Fibroblast of lung (primary cell): ENCODE data around the gene ALDH1A2. TPM values are rescaled to one million over a fixed set of nuclear protein-coding genes. Genes with fewer than 3 reads are reported as not detected.

ENCODE experiments used
- DNase-seq, 2 donors: peaks; one replicate each; pipeline versions ENCODE4 v3.0.0 to v3.0.0-alpha.2; 2010; ENCODE audit warnings: low read depth in 2 of 2
- H2AFZ ChIP-seq: 2 replicates; pipeline ENCODE4 v1.5.1; 2012; ENCODE audit warnings: low read length, control low read depth, inconsistent platforms
- H3K27ac ChIP-seq: 2 replicates; pipeline ENCODE4 v1.5.1; 2011; ENCODE audit warnings: low read length, control low read depth; ENCODE audit not compliant: insufficient read depth
- H3K27me3 ChIP-seq: 2 replicates; pipeline ENCODE4 v1.5.1; 2011; ENCODE audit warnings: mild to moderate bottlenecking, low read length; ENCODE audit not compliant: control insufficient read depth, insufficient read depth
- H3K36me3 ChIP-seq: 2 replicates; pipeline ENCODE4 v1.5.1; 2011; ENCODE audit warnings: low read length; ENCODE audit not compliant: control insufficient read depth, insufficient read depth
- H3K4me1 ChIP-seq: 2 replicates; pipeline ENCODE4 v1.5.1; 2011; ENCODE audit warnings: low read length; ENCODE audit not compliant: control insufficient read depth, insufficient read depth; ENCODE audit errors: extremely low read depth
- H3K4me2 ChIP-seq: 2 replicates; pipeline ENCODE4 v1.5.1; 2011; ENCODE audit warnings: low read length, control low read depth; ENCODE audit not compliant: insufficient read depth; ENCODE audit errors: extremely low read depth
- H3K4me3 ChIP-seq, 4 experiments: fragments of 200-600 bp in 1 of 4; sonication (generic) in 1 of 4; replicated peaks in 1 of 4; 2 replicates each; pipeline ENCODE4 v1.5.1; 2011 to 2016; ENCODE audit warnings: low read length in 4 of 4, low read depth in 3 of 4, mild to moderate bottlenecking in 3 of 4, control low read depth in 2 of 4, inconsistent platforms in 1 of 4, mixed read lengths in 1 of 4; ENCODE audit not compliant: insufficient read depth in 1 of 4; ENCODE audit errors: control extremely low read depth in 1 of 4
- H3K79me2 ChIP-seq: 2 replicates; pipeline ENCODE4 v1.5.1; 2012; ENCODE audit warnings: mild to moderate bottlenecking, low read length, inconsistent platforms; ENCODE audit not compliant: control insufficient read depth, insufficient read depth
- H3K9ac ChIP-seq: 2 replicates; pipeline ENCODE4 v1.5.1; 2011; ENCODE audit warnings: mild to moderate bottlenecking, low read length, control low read depth; ENCODE audit not compliant: insufficient read depth
- H3K9me3 ChIP-seq: 2 replicates; pipeline ENCODE4 v1.5.1; 2012; ENCODE audit warnings: low read depth, low read length; ENCODE audit not compliant: control insufficient read depth, insufficient read depth
- H4K20me1 ChIP-seq: 2 replicates; pipeline ENCODE4 v1.5.1; 2011; ENCODE audit warnings: low read length; ENCODE audit not compliant: control insufficient read depth, insufficient read depth; ENCODE audit errors: extremely low read depth
- CTCF ChIP-seq, 2 donors: IDR thresholded peaks in 1 of 2; conservative IDR thresholded peaks in 1 of 2; 1 replicate in 1 of 2; 2 replicates in 1 of 2; pipeline ENCODE4 v1.5.1; 2011 to 2012; ENCODE audit warnings: low read length in 2 of 2, control low read depth in 1 of 2, inconsistent platforms in 1 of 2, low read depth in 1 of 2, mild to moderate bottlenecking in 1 of 2
- EZH2 ChIP-seq: IDR thresholded peaks from 2 replicates; pipeline ENCODE4 v1.5.1; 2012; ENCODE audit warnings: low read length, control low read depth, mild to moderate bottlenecking; ENCODE audit errors: missing control alignments
- polyA plus RNA-seq, 2 donors: library from polyadenylated mRNA; depleted of rRNA in 1 of 2; stranded (reverse) in 1 of 2; unstranded in 1 of 2; fragments of >200 nt; gene quantifications; 2 replicates each; pipeline ENCODE4 v1.2.1, GENCODE V29; 2011 to 2012; ENCODE audit warnings: missing spikeins in 1 of 2
- total RNA-seq: library from RNA; depleted of rRNA; stranded (reverse); fragments of >200 nt; gene quantifications from 2 replicates; pipeline ENCODE4 v1.2.1, GENCODE V29; 2014

The ALDH1A2 gene
- total and polyA plus RNA-seq, 2 donors (not counting 1 experiment from before 2014, with no cell fraction given) = 1.1 to 2.3 TPM

- Histone ChIP-seq H3K79me2 (no peaks in the 10 kb centered on the region), H3K4me2 (no peak overlapping the region), H4K20me1 (no peaks in the 10 kb centered on the region), H3K27me3 (no peaks in the 10 kb centered on the region), H3K4me3 (no peak overlapping the region), H3K36me3 (no peaks in the 10 kb centered on the region), H2AFZ (no peak overlapping the region), H3K27ac (no peak overlapping the region), H3K9ac (no peak overlapping the region), H3K4me1 (no peaks in the 10 kb centered on the region), H3K9me3 (no peaks in the 10 kb centered on the region)
- TF ChIP-seq CTCF (conservative IDR thresholded peaks at IDR 0.05 in 1 of 2, IDR thresholded peaks at IDR 0.05 in 1 of 2; ENCODE audit: low read depth in 1 of 2, low read length in 2 of 2) = no peak
- no peak for TF ChIP-seq EZH2
- DNase-seq = peak in 1 of 2 donors; percentile 41
These were observed 45.8 kb downstream of the ALDH1A2 start for GRCh38 chr15:58019503-58020376.

GRCh38 chr15:58017869-58018268 lies 47.6 kb downstream of the ALDH1A2 start:
- no peaks in the 10 kb centered on the region for H3K4me1 ChIP-seq
- DNase-seq = no peak
- H2AFZ ChIP-seq = no peak overlapping the region
- H3K9me3 ChIP-seq = no peaks in the 10 kb centered on the region
- TF ChIP-seq EZH2 (no peak), CTCF (conservative IDR thresholded peaks at IDR 0.05 in 1 of 2, IDR thresholded peaks at IDR 0.05 in 1 of 2; ENCODE audit: low read depth in 1 of 2, low read length in 2 of 2) (no peak)
- no peak overlapping the region for H3K4me2 ChIP-seq
- H3K4me3 ChIP-seq = no peak overlapping the region
- H3K36me3 ChIP-seq = no peaks in the 10 kb centered on the region
- no peak overlapping the region for H3K9ac ChIP-seq
- H3K79me2 ChIP-seq = no peaks in the 10 kb centered on the region
- H4K20me1 ChIP-seq = no peaks in the 10 kb centered on the region
- no peak overlapping the region for H3K27ac ChIP-seq
- no peaks in the 10 kb centered on the region for H3K27me3 ChIP-seq

- Histone ChIP-seq H3K4me1 (no peaks in the 10 kb centered on the region), H3K4me3 (no peak overlapping the region), H4K20me1 (no peaks in the 10 kb centered on the region), H3K27ac (no peak overlapping the region), H3K4me2 (no peak overlapping the region), H3K79me2 (no peaks in the 10 kb centered on the region), H3K36me3 (no peaks in the 10 kb centered on the region), H3K9ac (no peak overlapping the region), H2AFZ (no peak overlapping the region), H3K27me3 (no peaks in the 10 kb centered on the region), H3K9me3 (no peaks in the 10 kb centered on the region)
- no peak for DNase-seq
- no peak for TF ChIP-seq CTCF (conservative IDR thresholded peaks at IDR 0.05 in 1 of 2, IDR thresholded peaks at IDR 0.05 in 1 of 2; ENCODE audit: low read depth in 1 of 2, low read length in 2 of 2)
- no peak for TF ChIP-seq EZH2
These were observed 48.8 kb downstream of the ALDH1A2 start for GRCh38 chr15:58016581-58017175.
